Cardiac septum (tissue), 1 donor: ENCODE results near the gene TMEM114. TPM values are rescaled to one million over a fixed set of nuclear protein-coding genes. Genes with fewer than 3 reads are reported as not detected.

Experiments used
- total RNA-seq: library from RNA; stranded (reverse); fragmentation: NEBNext Ultra II Directional; extraction: Animal tissue kit (Norgen Biotek cat#: 25700); gene quantifications from one replicate; pipeline ENCODE4 v1.2.1, GENCODE V29; 2021
- donor health status: DM: no; HTN: no; CAD: no.

Gene TMEM114
- total RNA-seq, 1 donor from 2014 or later = not detected

Other genes with a start within 250 kb of the TMEM114 start
- 31.9 TPM for gene METTL22, start 31.2 kb upstream of the TMEM114 start, total RNA-seq
- gene ABAT, start 84.1 kb upstream of the TMEM114 start, total RNA-seq = 25.8 TPM
- 10.4 TPM for gene TMEM186, start 207.1 kb upstream of the TMEM114 start, total RNA-seq
- gene PMM2, start 207.3 kb upstream of the TMEM114 start, total RNA-seq = 22.5 TPM